VCaP (cell line): ENCODE measurements around the gene ANKRD40CL.

Experiments used
- H3K27ac ChIP-seq: fragments of 450-650 bp; 2 replicates; pipeline ENCODE4 v1.5.1; 2017
- TF ChIP-seq, protein P1 (sequence below): fragments of 450-650 bp; conservative IDR thresholded peaks from 2 replicates; pipeline ENCODE4 v1.5.1; 2017; ENCODE audit warnings: mild to moderate bottlenecking, moderate library complexity

Gene ANKRD40CL

DNA sequence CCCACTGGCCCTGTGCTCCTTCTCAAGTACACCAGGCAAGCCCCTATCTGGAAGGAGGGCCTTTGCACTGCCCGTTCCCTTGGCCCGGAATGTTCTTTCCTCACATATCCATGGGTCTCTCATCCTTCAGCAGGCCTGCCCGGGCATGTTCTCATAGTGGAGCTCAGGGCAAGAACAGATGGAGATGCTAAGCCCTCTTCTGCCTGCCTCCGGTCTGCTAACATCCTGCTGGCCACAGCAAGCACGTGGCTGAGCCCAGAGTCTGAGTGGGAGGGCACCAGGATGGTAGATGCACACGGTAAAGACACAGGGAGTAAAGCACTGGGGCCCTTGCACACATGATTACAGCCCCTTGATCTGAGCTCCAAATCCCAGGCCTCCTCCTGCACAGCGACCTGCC lies 19.8 kb upstream of the ANKRD40CL start:
- TF ChIP-seq, protein P1, sequence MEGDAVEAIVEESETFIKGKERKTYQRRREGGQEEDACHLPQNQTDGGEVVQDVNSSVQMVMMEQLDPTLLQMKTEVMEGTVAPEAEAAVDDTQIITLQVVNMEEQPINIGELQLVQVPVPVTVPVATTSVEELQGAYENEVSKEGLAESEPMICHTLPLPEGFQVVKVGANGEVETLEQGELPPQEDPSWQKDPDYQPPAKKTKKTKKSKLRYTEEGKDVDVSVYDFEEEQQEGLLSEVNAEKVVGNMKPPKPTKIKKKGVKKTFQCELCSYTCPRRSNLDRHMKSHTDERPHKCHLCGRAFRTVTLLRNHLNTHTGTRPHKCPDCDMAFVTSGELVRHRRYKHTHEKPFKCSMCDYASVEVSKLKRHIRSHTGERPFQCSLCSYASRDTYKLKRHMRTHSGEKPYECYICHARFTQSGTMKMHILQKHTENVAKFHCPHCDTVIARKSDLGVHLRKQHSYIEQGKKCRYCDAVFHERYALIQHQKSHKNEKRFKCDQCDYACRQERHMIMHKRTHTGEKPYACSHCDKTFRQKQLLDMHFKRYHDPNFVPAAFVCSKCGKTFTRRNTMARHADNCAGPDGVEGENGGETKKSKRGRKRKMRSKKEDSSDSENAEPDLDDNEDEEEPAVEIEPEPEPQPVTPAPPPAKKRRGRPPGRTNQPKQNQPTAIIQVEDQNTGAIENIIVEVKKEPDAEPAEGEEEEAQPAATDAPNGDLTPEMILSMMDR, result no peak
- no peak overlapping the region for H3K27ac ChIP-seq

DNA sequence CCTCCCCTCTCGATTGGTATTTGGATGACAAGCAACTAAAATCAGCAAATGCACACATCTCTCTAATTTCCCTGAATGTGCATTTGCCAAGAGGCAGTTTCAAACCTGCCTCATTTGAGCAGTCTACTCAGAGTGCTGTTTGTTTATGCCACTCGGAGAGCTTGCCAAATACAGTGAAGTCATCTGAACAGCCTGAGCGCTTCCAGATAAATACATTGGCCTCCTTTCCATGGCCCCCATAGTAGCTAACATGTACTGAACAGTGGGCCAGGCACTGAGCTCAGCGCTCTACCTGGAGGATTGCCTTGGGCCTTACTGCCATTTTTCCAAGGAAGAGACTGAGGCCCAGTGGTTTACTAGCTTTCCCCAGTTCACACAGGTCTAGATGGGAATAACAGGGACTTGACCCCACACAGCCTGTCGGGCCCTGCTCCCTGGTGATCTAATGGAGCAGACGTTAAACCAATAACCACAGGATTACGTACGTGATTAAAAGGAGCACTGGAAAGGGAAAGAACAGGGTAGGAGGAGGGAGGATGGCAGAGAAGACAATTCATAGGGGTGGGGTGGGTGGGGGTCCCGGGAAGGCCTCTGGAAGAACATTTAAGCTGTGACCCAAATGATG lies 18.7 kb upstream of the ANKRD40CL start:
- no peak overlapping the region for H3K27ac ChIP-seq
- TF ChIP-seq, protein P1, result no peak

- H3K27ac ChIP-seq, result no peak overlapping the region
- TF ChIP-seq, protein P1, result no peak
Observed at GRCh38 chr17:50785126-50785525, 17.8 kb upstream of the ANKRD40CL start.

DNA sequence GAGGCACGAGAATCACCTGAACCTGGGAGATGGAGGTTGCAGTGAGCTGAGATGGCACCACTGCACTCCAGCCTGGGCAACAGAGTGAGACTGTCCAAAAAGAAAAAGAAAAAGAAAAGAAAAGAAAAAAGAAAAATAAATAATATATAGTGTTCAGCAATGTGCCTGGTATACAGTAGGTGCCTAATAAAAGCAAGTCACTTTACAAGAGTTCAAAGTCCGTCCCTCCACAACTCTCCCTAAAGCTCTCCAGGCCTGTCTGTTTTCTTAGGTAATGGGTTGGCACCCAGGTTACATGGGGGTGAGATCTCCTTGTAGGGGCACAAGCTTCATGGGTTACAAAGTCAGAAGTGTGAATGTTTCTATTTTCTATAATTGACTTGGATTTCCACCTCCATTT lies 16.6 kb upstream of the ANKRD40CL start:
- TF ChIP-seq, protein P1, result no peak
- no peak overlapping the region for H3K27ac ChIP-seq

DNA sequence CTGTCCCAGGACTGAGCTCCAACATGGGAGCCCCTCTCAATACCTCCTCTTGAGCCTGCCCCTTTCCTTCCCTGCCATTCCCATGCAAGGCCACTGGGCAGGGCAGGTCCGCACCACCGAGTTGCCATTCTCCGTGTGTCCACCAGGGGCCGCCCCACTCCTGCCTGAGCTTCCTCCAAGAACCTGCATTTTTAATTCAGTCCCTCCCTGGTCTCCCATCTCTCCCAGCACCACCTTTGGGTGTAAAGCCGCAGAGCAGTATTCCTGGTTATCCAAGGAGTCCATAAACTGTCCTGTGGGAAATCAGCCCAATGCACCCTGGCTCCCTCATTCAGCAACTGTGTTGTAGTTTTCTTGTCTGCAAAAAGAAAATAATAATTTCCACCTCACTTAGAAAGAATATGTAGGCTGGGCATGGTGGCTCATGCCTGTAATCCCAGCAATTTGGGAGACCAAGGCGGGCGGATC lies 15.9 kb upstream of the ANKRD40CL start:
- TF ChIP-seq, protein P1, result peak; percentile 99
- H3K27ac ChIP-seq, result no peak overlapping the region

DNA sequence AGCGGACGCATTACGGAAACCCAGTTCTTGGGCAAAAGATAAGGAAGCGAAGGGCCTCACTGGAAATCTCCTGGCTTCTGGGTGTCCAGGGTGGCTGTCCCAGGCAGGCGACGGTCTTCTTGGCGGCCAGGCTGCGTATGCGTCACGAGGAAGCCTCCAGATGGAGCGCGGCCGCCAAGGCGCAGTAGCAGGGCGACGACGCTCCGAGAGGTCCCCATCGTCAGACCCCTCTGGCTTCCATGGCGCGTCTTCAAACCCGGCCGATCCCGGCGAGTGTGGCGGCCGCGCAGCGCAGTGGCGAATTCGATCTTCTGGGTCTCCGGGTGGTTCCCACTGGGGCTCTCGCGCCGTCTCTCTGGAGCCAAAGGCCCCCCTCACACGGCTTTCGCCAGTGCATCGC lies 13.8 kb upstream of the ANKRD40CL start:
- no peak overlapping the region for H3K27ac ChIP-seq
- TF ChIP-seq, protein P1, result no peak

DNA sequence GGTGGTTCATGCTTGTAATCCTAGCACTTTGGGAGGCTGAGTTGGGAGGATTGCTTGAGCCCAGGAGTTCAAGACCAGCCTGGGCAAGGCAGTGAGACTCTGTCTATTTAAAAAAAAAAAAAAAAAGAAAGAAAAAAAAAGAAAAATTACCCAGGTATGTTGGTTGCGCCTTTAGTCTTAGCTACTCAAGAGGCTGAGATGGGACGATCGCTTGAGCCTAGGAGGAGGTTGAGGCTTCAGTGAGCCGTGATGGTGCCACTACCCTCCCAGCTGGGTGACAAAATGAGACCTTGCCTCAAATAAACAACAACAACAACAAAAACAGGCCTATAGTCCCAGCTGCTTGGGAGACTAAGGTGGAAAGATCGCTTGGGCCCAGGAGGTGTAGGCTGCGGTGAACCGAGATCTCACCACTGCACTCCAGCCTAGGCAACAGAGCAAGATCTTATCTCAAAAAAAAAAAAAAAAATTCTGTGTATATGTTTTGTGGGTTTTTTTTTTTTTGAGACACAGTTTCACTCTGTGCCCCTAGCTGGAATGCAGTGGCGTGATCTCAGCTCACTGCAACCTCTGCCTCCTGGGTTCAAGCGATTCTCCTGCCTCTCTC lies 12.5 kb upstream of the ANKRD40CL start:
- no peak overlapping the region for H3K27ac ChIP-seq
- TF ChIP-seq, protein P1, result no peak
